Testis (tissue), 3 donors: ENCODE results near the gene RSPH9. TPM values are rescaled to one million over a fixed set of nuclear protein-coding genes. Genes with fewer than 3 reads are reported as not detected.

Experiments
- DNase-seq: peaks from one replicate; pipeline ENCODE4 v3.0.0-alpha.2; 2019
- H3K27ac ChIP-seq, 2 donors: fragments of 200-600 bp; sonication (generic); one replicate each; pipeline ENCODE4 v1.5.1; 2019
- H3K27me3 ChIP-seq: fragments of 200-600 bp; sonication (generic); one replicate; pipeline ENCODE4 v1.5.1; 2019
- H3K36me3 ChIP-seq: fragments of 200-600 bp; sonication (generic); one replicate; pipeline ENCODE4 v1.5.1; 2017; ENCODE audit warnings: low read depth; ENCODE audit errors: missing control alignments
- H3K4me1 ChIP-seq: fragments of 200-600 bp; sonication (generic); one replicate; pipeline ENCODE4 v1.5.1; 2019
- H3K4me3 ChIP-seq, 2 donors: fragments of 200-600 bp; sonication (generic); one replicate each; pipeline ENCODE4 v1.5.1; 2017 to 2019
- H3K9me3 ChIP-seq: fragments of 200-600 bp; sonication (generic); one replicate; pipeline ENCODE4 v1.5.1; 2017
- CTCF ChIP-seq, 3 experiments: fragments of 450-650 bp in 2 of 3; fragments of 200-600 bp in 1 of 3; sonication (generic) in 1 of 3; IDR thresholded peaks; one replicate each; pipeline ENCODE4 v1.5.1; 2016 to 2019; ENCODE audit warnings: antibody characterized with exemption in 3 of 3, mild to moderate bottlenecking in 2 of 3, moderate library complexity in 1 of 3
- POLR2A ChIP-seq: fragments of 450-650 bp; IDR thresholded peaks from one replicate; pipeline ENCODE4 v1.6.1; 2017; ENCODE audit warnings: antibody characterized with exemption, mild to moderate bottlenecking, moderate library complexity
- WGBS, 2 donors: methylation state at CpG; one replicate each; pipeline ENCODE4 v1.1.5; 2018; 5-methylcytosine and 5-hydroxymethylcytosine counted together
- intact Hi-C: fragments of 100-400 bp; cut with DNase I; formaldehyde crosslinking; loops from one replicate; pipeline ENCODE4 v1.15.1; 2023; ENCODE audit warnings: low total_unique reads
- polyA plus RNA-seq: library from polyadenylated mRNA; stranded (reverse); fragments of 350-450 nt; fragmentation: Illumina TruSeq; extraction: RNeasy Lipid Tissue Mini Kit (QIAGEN cat#74804); gene quantifications from one replicate; pipeline ENCODE4 v1.2.3, GENCODE V29; 2014; ENCODE audit warnings: low read depth, low replicate concordance; ENCODE audit not compliant: insufficient read depth
- total RNA-seq, 2 donors: library from RNA; depleted of rRNA; stranded (reverse); fragments of >200 nt; gene quantifications; one replicate each; pipeline ENCODE4 v1.2.3, GENCODE V29; 2016

Gene RSPH9
- total and polyA plus RNA-seq, 3 donors from 2014 or later = 6.1 to 22.8 (median 8.3) TPM

GRCh38 chr6:43634702-43635303 is 10.0 kb upstream of the RSPH9 start:
- H3K36me3 ChIP-seq = no peaks in the 10 kb centered on the region
- H3K4me1 ChIP-seq = peaks cover 18% of the 10 kb centered on the region
- no peaks in the 10 kb centered on the region for H3K27me3 ChIP-seq
- DNase-seq = no peak
- H3K27ac ChIP-seq = no peak overlapping the region
- TF ChIP-seq CTCF (IDR thresholded peaks at IDR 0.05) (no peak), POLR2A (no peak)
- no peak overlapping the region for H3K4me3 ChIP-seq
- WGBS, 2 donors = 60 to 66% methylated on average over 9 of the region's 9 CpGs
- H3K9me3 ChIP-seq = no peaks in the 10 kb centered on the region
- intact Hi-C loops = no loop called here

DNA sequence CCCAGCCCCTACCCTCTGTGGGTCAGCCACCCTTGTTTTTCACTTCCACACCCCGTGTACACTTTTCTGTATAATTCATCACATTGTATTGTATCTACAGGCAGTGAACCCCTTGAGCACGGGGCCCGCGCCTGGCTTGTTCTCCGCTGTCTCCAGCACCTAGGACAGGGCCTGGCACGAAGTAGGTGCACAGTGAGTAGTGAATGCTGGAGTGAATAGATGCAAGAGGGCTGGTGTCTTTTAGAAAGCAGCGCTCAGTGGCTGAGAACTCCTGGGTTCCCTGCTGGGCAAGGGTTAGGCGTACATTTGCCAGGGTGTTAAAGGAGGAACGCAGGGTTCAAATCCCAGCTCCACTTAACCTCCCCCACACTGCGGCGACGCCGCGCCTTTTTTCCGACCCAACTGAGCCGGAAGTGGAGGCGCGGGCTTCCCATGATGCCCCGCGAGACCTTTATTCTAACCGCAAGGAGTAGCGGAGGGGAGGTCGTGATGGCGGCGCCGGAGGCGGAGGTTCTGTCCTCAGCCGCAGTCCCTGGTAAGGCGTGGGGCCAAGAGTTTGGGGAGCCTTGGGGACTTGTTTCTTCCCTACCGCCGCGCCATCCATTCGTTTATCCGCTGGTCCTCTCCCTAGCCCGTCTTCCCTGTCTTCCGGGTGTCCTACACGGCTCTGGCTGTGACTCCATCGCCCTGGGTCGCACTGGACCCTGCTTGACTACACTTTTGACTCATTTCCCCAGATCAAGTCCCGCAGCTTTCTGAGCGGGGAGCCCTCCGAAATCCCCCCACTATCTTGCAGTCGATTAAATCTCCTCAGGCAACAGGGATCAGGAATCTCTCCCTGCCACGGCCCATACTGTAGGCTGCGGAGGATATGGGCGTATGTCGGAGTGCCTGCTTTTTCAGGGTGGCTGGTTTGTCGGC is 9.2 kb upstream of the RSPH9 start, which contains the start of gene MAD2L1BP:
MAD2L1BP (plus strand) TSS at position 454 of the 921 bp plus-strand sequence; CDS start at position 490, 36 bp downstream.
- Histone ChIP-seq H3K27me3 (no peaks in the 10 kb centered on the region), H3K9me3 (no peaks in the 10 kb centered on the region), H3K27ac (peak within 1 kb of the TSS; percentile 31 to 80), H3K4me1 (peaks cover 14% of the 10 kb centered on the region), H3K36me3 (no peaks in the 10 kb centered on the region), H3K4me3 (peak within 1 kb of the TSS; percentile 82 to 84)
- peak; percentile 92 for DNase-seq
- peak; percentile 10 for TF ChIP-seq POLR2A
- no peak for TF ChIP-seq CTCF (IDR thresholded peaks at IDR 0.05)
- WGBS, 2 donors = 3 to 4% methylated on average over 34 to 48 of the region's 48 CpGs
- intact Hi-C loops = no loop called here

DNA sequence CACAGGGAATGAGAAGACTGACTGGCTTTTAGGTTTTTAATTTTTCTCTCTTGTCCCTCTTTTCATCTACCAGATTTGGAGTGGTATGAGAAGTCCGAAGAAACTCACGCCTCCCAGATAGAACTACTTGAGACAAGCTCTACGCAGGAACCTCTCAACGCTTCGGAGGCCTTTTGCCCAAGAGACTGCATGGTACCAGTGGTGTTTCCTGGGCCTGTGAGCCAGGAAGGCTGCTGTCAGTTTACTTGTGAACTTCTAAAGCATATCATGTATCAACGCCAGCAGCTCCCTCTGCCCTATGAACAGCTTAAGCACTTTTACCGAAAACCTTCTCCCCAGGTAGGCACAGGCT is 8.6 kb upstream of the RSPH9 start:
- no peak for DNase-seq
- H3K9me3 ChIP-seq = no peaks in the 10 kb centered on the region
- H3K27ac ChIP-seq = peak overlapping the region; percentile 31 to 80
- WGBS, 2 donors = 14 to 16% methylated on average over 7 of the region's 7 CpGs
- peak overlapping the region; percentile 82 to 84 for H3K4me3 ChIP-seq
- H3K4me1 ChIP-seq = peaks cover 14% of the 10 kb centered on the region
- H3K36me3 ChIP-seq = no peaks in the 10 kb centered on the region
- intact Hi-C loops = no loop called here
- H3K27me3 ChIP-seq = no peaks in the 10 kb centered on the region
- TF ChIP-seq POLR2A = no peak
- TF ChIP-seq CTCF (IDR thresholded peaks at IDR 0.05) = no peak

- H3K4me3 ChIP-seq = no peak overlapping the region
- 91 to 94% methylated on average over 21 of the region's 21 CpGs for WGBS, 2 donors
Measured at GRCh38 chr6:43639984-43640800, 4.6 kb upstream of the RSPH9 start.

More at GRCh38 chr6:43639984-43640800, 4.6 kb upstream of the RSPH9 start:
- H3K4me1 ChIP-seq = peaks cover 12% of the 10 kb centered on the region
- no peak overlapping the region for H3K27ac ChIP-seq
- intact Hi-C loops = no loop called here
- no peak for DNase-seq
- TF ChIP-seq CTCF (IDR thresholded peaks at IDR 0.05) = no peak
- no peak for TF ChIP-seq POLR2A
- H3K36me3 ChIP-seq = no peaks in the 10 kb centered on the region
- H3K27me3 ChIP-seq = no peaks in the 10 kb centered on the region
- no peaks in the 10 kb centered on the region for H3K9me3 ChIP-seq
